Effector memory CD4-positive, alpha-beta T cell (primary cell): ENCODE measurements around the gene APRT.

Experiments
- DNase-seq, 3 donors: peaks; one replicate each; pipeline ENCODE4 v3.0.0-alpha.2; 2020
- H3K27ac ChIP-seq: 2 replicates; pipeline ENCODE4 v1.7.0; 2013; ENCODE audit warnings: mild to moderate bottlenecking, low read length, moderate library complexity; ENCODE audit not compliant: insufficient read depth, poor library complexity, severe bottlenecking
- H3K27me3 ChIP-seq: replicated peaks from 2 replicates; pipeline ENCODE4 v1.7.0; 2013; ENCODE audit warnings: mild to moderate bottlenecking, low read length; ENCODE audit not compliant: insufficient read depth, control insufficient read depth, poor library complexity, severe bottlenecking
- H3K36me3 ChIP-seq: 2 replicates; pipeline ENCODE4 v1.7.0; 2013; ENCODE audit warnings: mild to moderate bottlenecking, low read length, moderate library complexity; ENCODE audit not compliant: control insufficient read depth, insufficient read depth
- H3K4me1 ChIP-seq: 2 replicates; pipeline ENCODE4 v1.7.0; 2013; ENCODE audit warnings: low read length, mild to moderate bottlenecking; ENCODE audit not compliant: control insufficient read depth, insufficient read depth, poor library complexity, severe bottlenecking
- H3K4me3 ChIP-seq: 2 replicates; pipeline ENCODE4 v1.7.0; 2013; ENCODE audit warnings: low read length, low read depth, mild to moderate bottlenecking; ENCODE audit not compliant: insufficient read depth, poor library complexity, severe bottlenecking
- H3K9me3 ChIP-seq: 2 replicates; pipeline ENCODE4 v1.7.0; 2013; ENCODE audit warnings: mild to moderate bottlenecking, low read length, moderate library complexity; ENCODE audit not compliant: control insufficient read depth

APRT gene

GRCh38 chr16:88842806-88843205, 31.1 kb upstream of the APRT start:
- no peak overlapping the region for H3K4me3 ChIP-seq
- H3K4me1 ChIP-seq: no peaks in the 10 kb centered on the region
- H3K27me3 ChIP-seq: no peaks in the 10 kb centered on the region
- H3K27ac ChIP-seq: no peak overlapping the region
- no peaks in the 10 kb centered on the region for H3K9me3 ChIP-seq
- peaks cover 22% of the 10 kb centered on the region for H3K36me3 ChIP-seq
- DNase-seq: no peak

- Histone ChIP-seq H3K4me3 (no peak overlapping the region), H3K4me1 (no peaks in the 10 kb centered on the region), H3K9me3 (no peaks in the 10 kb centered on the region), H3K27ac (no peak overlapping the region), H3K36me3 (peaks cover 22% of the 10 kb centered on the region), H3K27me3 (no peaks in the 10 kb centered on the region)
- DNase-seq: no peak
Observed at GRCh38 chr16:88842308-88842756, 30.6 kb upstream of the APRT start.

- Histone ChIP-seq H3K4me3 (no peak overlapping the region), H3K9me3 (no peaks in the 10 kb centered on the region), H3K27ac (no peak overlapping the region), H3K27me3 (no peaks in the 10 kb centered on the region), H3K36me3 (peaks cover 22% of the 10 kb centered on the region), H3K4me1 (no peaks in the 10 kb centered on the region)
- no peak for DNase-seq
Observed at GRCh38 chr16:88841521-88842307, 30.0 kb upstream of the APRT start.

GRCh38 chr16:88840600-88841215, 29.0 kb upstream of the APRT start:
- DNase-seq: no peak
- Histone ChIP-seq H3K36me3 (peaks cover 22% of the 10 kb centered on the region), H3K4me1 (no peaks in the 10 kb centered on the region), H3K9me3 (no peaks in the 10 kb centered on the region), H3K4me3 (no peak overlapping the region), H3K27ac (no peak overlapping the region), H3K27me3 (no peaks in the 10 kb centered on the region)

GRCh38 chr16:88839745-88840599, 28.2 kb upstream of the APRT start:
- Histone ChIP-seq H3K27ac (no peak overlapping the region), H3K4me3 (no peak overlapping the region), H3K36me3 (peaks cover 22% of the 10 kb centered on the region), H3K9me3 (no peaks in the 10 kb centered on the region), H3K27me3 (no peaks in the 10 kb centered on the region), H3K4me1 (no peaks in the 10 kb centered on the region)
- DNase-seq: no peak

- H3K4me3 ChIP-seq: no peak overlapping the region
- peaks cover 22% of the 10 kb centered on the region for H3K36me3 ChIP-seq
- H3K27me3 ChIP-seq: no peaks in the 10 kb centered on the region
- H3K4me1 ChIP-seq: no peaks in the 10 kb centered on the region
- no peak overlapping the region for H3K27ac ChIP-seq
- no peaks in the 10 kb centered on the region for H3K9me3 ChIP-seq
- DNase-seq: no peak
Observed at GRCh38 chr16:88839026-88839529, 27.4 kb upstream of the APRT start.

- Histone ChIP-seq H3K9me3 (no peaks in the 10 kb centered on the region), H3K4me3 (no peak overlapping the region), H3K36me3 (peaks cover 22% of the 10 kb centered on the region), H3K4me1 (no peaks in the 10 kb centered on the region), H3K27me3 (no peaks in the 10 kb centered on the region), H3K27ac (no peak overlapping the region)
- DNase-seq: no peak
Observed at GRCh38 chr16:88838566-88838965, 26.8 kb upstream of the APRT start.

GRCh38 chr16:88837806-88838205, 26.1 kb upstream of the APRT start:
- no peak overlapping the region for H3K27ac ChIP-seq
- no peaks in the 10 kb centered on the region for H3K4me1 ChIP-seq
- H3K4me3 ChIP-seq: no peak overlapping the region
- no peak for DNase-seq
- H3K27me3 ChIP-seq: no peaks in the 10 kb centered on the region
- H3K9me3 ChIP-seq: no peaks in the 10 kb centered on the region
- peaks cover 22% of the 10 kb centered on the region for H3K36me3 ChIP-seq

GRCh38 chr16:88836791-88837190, 25.1 kb upstream of the APRT start:
- no peak for DNase-seq
- Histone ChIP-seq H3K4me3 (no peak overlapping the region), H3K36me3 (peaks cover 22% of the 10 kb centered on the region), H3K9me3 (no peaks in the 10 kb centered on the region), H3K27me3 (no peaks in the 10 kb centered on the region), H3K27ac (no peak overlapping the region), H3K4me1 (no peaks in the 10 kb centered on the region)
